HG02840 (cell line): Measurements from ENCODE around the gene MX1.

Source experiments
- ATAC-seq: cut with Tn5 transposase; IDR thresholded peaks from one replicate; pipeline ENCODE4 v1.9.1; 2021; ENCODE audit warnings: mild to moderate bottlenecking, moderate library complexity, moderate number of reproducible peaks; ENCODE audit not compliant: unreplicated experiment, low FRiP score

The MX1 gene

GRCh38 chr21:41483973-41484372 is 57.9 kb downstream of the MX1 start:
- ATAC-seq = no peak

DNA sequence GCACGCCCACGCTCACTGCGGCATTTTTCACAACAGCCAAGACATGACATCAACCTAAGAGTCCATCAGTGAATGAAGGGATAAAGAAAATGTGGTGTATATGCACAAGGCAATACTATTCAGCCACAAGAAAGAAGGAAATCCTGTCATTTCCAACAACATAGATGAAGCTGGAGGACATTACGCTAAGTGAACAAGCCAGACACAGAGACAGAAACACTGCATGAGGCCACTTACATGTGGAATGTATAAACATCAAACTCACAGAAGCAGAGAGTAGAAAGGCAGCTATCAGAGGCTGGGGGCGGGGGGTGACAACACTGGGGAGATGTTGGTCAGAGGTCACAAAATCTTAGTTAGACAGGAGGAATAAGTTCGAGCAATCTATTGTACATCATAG is 61.0 kb downstream of the MX1 start:
- ATAC-seq = no peak

DNA sequence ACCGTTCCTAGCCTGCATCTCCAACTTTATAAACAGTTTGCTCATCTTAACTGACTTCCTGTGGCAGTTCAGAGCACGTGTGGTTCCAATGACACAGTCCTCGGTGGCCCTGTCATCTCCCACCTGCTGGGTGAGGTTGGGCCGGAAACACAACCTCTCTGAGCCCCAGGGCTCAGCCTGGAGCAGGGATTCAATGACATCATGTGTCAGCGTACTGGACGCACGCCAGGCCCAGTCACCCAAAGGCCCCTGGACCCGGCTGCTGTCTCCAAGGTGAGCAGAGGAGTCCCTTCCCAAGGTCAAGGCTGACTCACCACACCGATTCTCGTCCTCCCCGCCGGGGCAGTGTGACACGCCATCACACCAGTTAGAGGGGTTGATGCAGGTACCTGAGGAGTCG is 62.0 kb downstream of the MX1 start:
- ATAC-seq = no peak

GRCh38 chr21:41489329-41489728 is 63.3 kb downstream of the MX1 start:
- no peak for ATAC-seq

- no peak for ATAC-seq
Measured at GRCh38 chr21:41490330-41490729, 64.3 kb downstream of the MX1 start.

DNA sequence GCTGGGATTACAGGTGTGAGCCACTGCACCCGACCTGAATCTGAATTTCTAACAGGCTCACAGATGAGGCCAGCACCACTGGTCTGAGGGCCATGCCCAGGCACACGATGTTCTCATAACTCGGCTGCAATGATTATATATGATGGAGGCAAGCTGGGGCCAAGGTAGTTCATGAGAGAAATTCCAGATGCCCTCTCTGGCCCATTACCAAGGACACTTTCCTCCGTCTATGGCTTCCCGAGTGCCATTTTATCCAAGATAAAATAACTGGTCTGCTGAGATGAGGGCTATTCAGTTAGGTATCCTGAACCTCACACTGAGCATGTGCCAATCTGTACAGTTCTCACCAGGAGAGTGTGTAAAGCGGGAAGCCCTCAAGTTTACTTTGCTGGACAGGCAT is 65.4 kb downstream of the MX1 start:
- no peak for ATAC-seq

DNA sequence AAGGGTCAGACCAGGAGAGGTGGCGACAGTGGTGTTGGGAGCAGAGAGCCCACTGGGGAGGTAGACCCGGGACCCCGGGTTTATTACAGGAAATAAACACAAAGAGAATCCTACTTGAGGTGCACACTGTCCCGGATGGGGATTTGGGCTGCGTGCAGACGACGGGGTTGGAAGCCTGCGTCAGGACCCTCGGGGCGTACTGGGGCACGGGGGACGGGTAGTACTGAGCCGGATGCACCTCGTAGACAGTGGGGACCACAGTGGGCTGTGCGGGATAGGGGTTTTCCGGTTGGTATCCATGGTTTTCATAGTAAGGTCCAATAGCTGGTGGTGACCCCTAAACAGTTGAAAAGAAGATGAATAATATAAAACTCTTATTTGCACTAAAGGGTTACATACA is 68.2 kb downstream of the MX1 start:
- ATAC-seq = no peak

DNA sequence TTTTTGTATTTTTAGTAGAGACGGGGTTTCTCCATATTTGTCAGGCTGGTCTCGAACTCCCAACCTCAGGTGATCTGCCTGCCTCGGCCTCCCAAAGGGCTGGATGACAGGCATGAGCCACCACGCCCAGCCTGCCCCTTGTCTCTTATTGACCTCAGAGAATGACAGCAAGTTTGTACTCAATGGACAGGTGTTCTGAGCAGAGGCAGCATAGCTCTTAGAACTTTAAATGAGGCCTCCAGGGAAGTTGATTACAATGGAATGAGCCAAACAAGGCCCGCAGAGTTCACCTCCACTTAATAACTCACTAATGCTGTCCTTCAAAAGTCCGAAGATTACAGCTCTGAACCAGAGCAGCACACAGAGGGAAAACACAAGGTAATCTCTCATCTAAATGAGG is 71.0 kb downstream of the MX1 start:
- no peak for ATAC-seq

GRCh38 chr21:41497788-41498187 is 71.7 kb downstream of the MX1 start:
- ATAC-seq = no peak

DNA sequence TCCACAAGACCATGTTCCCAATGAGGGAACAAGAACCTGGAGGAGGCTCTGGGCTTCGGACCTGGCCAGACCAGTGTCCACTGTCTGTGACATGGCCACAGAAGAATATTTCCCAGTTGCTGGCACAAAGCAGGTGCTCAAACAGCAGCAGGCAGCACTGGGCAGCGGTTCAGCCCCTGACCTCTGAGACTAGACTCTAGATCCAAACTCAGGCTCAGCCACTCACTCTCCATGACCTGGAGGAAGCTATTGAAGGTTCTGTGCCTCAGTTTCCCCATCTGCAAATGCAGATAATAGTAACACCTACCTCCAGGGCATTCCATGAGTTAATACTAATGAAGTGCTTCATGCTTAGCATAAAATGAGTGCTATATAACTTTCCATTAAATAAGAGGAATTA is 73.9 kb downstream of the MX1 start:
- ATAC-seq = no peak

DNA sequence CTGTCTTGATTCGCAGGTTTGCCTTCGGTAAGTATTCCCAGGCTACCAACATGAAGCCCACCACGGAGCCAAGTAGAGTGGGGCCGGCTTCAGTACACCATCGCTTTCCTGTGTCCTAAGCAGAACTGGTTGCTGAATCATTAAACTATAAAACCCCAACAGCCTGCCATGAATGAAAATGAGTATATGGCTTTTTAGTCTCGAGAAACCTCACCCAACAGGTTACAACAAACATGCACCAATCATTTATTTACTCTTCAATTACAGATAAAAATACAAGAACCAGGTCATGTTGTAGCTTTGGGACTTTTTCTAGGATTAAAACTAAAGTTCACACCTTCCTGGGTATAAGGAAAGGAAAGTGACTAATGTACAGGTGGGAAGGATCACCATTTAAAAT is 74.3 kb downstream of the MX1 start:
- ATAC-seq = no peak

DNA sequence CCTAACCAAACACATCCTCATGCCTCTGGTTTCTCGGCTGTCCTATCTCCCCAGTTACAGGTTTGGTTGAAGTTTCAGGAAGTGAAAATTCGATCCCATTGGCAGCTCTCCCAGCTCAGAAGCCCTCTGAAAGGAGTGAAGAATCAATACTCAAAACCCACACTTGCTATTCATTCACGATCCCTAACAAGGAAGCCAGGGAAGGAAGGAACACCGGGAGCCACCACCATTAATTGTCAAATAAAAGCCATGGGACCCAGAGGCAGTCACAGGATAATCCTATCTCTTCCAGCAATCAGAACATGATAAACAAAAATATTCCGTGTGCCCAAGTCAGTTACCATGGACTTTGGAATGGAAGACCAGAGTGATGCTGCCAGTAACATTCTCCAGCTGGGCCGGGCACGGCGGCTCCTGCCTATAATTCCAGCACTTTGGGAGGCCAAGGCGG is 74.9 kb downstream of the MX1 start:
- ATAC-seq = no peak

DNA sequence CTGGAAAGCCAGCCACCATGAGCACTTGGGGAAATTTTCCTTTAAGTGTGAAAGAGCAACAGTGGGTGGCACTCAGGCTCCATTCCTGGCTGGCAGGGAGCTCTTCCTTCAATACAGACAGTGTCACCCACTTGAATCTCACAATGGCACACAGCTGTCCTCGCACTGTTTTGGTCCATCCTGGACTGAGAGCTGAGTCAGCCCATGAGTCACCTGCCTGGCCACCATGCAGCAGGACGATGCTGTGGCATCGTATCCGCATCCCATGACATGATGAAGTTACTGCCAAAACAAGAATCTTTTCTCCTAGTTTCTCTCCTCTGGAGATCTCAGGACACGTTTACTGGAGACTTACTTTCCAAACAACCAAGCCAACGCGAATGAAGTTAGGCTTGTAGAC is 75.9 kb downstream of the MX1 start:
- ATAC-seq = no peak

DNA sequence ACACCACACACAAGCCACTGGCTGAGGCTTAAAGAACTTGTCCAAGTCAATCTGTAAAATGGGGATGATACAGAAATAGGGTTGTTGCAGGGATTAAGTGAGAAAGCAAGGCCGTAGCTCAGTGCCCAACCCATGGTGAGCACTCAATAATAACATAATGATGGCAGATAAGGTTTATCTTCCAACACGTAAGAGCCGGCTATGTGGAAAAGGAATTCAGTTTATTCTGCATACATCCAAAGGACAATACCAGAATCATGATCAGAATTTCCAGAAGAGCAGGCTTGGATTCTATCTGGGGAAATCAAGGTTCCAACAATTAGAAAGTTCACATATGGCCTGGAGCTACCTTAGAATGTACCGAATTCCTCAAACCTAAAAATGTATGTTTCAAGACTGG is 77.3 kb downstream of the MX1 start:
- no peak for ATAC-seq

DNA sequence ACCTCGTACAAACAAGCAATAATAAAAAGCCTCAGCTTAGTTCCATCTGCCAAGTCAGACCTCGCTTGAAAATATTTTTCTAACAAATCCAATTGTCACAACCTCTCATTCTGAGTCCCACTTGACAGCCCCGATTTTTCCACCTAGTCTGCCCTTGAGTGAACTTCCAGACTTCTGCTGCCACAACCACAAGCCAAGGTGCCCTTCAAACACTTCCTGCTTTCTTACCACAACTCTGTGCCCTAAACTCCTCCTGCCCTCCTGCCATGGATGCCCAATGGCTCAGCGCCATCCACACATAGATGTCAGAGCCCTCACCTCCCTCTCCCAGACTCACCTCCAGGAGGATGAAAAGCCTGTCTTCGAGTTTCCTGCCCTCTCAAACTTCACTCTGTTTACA is 78.0 kb downstream of the MX1 start:
- no peak for ATAC-seq

DNA sequence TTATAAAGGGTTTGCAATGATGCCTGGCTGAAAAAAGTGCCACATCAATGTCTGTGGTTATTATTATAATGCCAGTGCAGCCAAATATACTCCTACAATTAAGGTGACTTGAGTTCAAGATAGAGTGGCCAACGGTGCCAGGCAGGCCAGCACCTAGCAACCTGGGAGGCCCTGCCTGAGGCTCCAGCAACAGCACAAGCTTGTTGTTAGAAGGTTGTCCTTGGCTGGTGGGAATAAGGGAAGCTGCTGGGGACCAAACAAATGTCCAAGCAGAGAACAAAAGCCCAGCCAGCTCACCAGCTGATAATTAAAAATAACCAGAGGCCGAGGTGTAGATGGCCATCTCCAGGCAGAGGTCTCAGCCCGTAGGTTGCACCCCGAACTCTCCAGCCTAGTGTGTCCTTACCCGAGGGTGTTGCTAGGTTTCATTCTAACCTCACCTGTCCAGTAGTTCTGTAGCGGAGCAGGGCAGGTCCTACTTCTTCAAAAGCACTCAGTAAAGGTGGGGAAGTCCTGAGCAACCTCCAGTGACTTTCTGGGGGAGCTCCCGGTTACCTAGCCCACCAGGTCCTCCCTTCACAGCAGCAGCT is 80.1 kb downstream of the MX1 start:
- ATAC-seq = no peak

DNA sequence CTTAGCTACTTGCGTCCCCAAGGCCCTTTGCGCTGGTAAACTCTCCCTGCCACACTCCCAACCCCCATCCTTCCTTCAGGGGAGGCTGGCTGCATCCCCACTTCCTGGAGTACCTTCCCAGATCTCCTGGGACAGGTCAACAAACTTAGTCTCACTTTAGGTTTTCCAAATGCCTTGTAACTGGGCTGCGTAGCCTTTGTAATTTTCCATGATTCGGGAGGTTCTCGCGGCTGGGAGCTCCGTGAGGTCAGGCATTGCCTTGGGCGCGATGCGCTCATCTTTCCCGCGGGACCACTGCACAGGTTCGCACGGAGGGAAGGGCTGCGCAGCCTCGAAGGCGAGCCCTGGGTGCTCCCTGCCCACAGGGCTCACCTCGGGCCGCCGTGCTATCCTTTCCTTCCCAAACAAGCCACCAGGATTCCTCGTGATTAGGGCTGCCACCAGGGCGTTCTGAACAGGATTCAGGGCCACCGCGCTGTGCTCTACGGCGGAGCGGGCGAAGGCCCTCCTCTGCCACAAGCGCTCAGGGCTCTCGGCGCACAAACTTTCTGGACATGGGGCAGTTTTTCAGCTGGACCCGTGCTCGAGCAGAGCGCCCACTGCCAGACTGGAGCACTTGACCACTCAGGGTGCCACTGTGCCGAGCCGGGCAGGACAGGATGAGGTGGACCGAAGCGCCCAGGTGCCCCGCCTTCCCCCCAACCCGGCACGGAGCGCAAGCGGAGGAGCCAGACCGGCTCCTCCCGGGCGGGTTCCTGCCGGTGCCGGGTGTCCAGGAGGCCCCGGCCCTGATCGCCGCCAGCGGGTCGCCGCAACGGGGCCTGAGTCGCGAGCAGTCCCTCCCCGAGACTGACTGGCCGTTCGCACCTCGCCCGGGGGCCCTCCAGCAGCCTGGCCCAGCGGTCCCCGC is 80.8 kb downstream of the MX1 start:
- no peak for ATAC-seq

DNA sequence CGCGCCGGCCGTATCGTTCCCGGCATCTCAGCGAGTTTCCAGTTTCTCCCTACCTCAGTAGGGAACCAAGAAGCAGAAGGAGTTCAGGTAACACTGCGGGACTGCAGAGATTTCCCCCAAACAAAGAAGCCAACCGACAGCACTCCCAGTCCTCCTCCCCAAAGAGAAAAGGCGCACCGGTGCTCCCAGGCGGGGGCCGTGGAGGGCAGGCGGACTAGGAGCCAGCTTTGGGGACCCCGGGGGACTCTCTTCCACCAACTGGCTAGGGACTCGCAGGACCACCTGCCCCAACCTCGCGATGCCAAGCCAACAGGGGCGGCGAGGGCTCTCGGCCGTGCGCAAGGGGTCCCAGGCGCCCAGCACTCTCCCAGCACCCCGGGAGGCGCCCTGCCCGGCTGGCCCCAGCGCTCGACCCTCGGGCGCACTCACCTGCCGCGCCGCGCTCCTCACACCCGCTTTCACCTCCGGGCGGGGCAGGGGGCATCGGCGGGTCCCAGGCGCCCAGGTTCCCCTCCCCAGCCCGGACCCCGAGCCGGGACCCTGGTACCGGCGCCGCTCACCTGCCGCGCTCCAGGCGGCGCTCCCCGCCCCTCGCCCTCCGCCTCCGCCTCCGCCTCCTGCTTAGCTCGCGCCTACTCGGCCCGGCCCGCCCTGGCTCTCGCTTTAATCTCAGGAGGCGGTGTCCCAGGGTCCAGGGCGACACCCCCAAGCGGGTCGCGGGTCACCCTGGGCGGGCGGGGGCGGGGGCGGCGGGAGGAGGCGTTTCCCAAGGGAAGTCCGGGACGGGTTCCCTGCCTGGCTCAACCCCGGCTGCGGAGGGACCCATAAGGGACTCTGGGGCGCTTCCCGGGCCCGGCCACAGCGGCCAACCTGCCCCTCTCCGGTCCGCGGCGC is 81.7 kb downstream of the MX1 start, which contains the start of gene TMPRSS2:
TMPRSS2 (minus strand) TSS at position 638 of the 894 bp plus-strand sequence. CDS start 10,025 bp downstream, outside the sequence.
- no peak for ATAC-seq

GRCh38 chr21:41508415-41509144 is 82.5 kb downstream of the MX1 start:
- no peak for ATAC-seq
